H9 (cell line): Measurements from ENCODE around the gene PAX1. TPM values are rescaled to one million over a fixed set of nuclear protein-coding genes. Genes with fewer than 3 reads are reported as not detected.

Experiments used
- DNase-seq: peaks from one replicate; pipeline ENCODE4 v3.0.0-alpha.2; 2017
- H2AFZ ChIP-seq: one replicate; pipeline ENCODE4 v1.6.1; 2013; ENCODE audit warnings: mild to moderate bottlenecking, low read length, control low read depth, moderate library complexity
- H2AK5ac ChIP-seq: 2 replicates; pipeline ENCODE4 v1.6.1; 2013; ENCODE audit warnings: low read length, control low read depth, mixed read lengths; ENCODE audit not compliant: insufficient read length
- H2BK120ac ChIP-seq: one replicate; pipeline ENCODE4 v1.6.1; 2013; ENCODE audit warnings: low read depth, mild to moderate bottlenecking, low read length, control low read depth, inconsistent platforms; ENCODE audit not compliant: poor library complexity, severe bottlenecking
- H2BK12ac ChIP-seq: 2 replicates; pipeline ENCODE4 v1.6.1; 2013; ENCODE audit warnings: low read length, control low read depth, mixed read lengths, low read depth; ENCODE audit not compliant: insufficient read length
- H2BK15ac ChIP-seq: 2 replicates; pipeline ENCODE4 v1.6.1; 2013; ENCODE audit warnings: low read depth, low read length, control low read depth
- H2BK20ac ChIP-seq: one replicate; pipeline ENCODE4 v1.6.1; 2013; ENCODE audit warnings: low read depth, mild to moderate bottlenecking, low read length, control low read depth, inconsistent platforms; ENCODE audit not compliant: poor library complexity, severe bottlenecking
- H2BK5ac ChIP-seq: 2 replicates; pipeline ENCODE4 v1.6.1; 2013; ENCODE audit warnings: low read length, control low read depth, mixed read lengths; ENCODE audit not compliant: insufficient read length
- H3K14ac ChIP-seq: 2 replicates; pipeline ENCODE4 v1.6.1; 2013; ENCODE audit warnings: low read length, control low read depth; ENCODE audit not compliant: insufficient read depth
- H3K18ac ChIP-seq: 2 replicates; pipeline ENCODE4 v1.6.1; 2013; ENCODE audit warnings: low read depth, mild to moderate bottlenecking, mixed read lengths, low read length, control low read depth; ENCODE audit not compliant: insufficient read length
- H3K23ac ChIP-seq: 2 replicates; pipeline ENCODE4 v1.6.1; 2013; ENCODE audit warnings: low read length, control low read depth, mixed read lengths, low read depth; ENCODE audit not compliant: insufficient read length
- H3K23me2 ChIP-seq: 2 replicates; pipeline ENCODE4 v1.6.1; 2013; ENCODE audit warnings: low read depth, mild to moderate bottlenecking, mixed read lengths, low read length, control low read depth; ENCODE audit not compliant: insufficient read length, poor library complexity, severe bottlenecking
- H3K27ac ChIP-seq: 2 replicates; pipeline ENCODE4 v1.5.1; 2013; ENCODE audit warnings: low read length, control low read depth, mixed read lengths, low read depth; ENCODE audit not compliant: insufficient read length
- H3K27me3 ChIP-seq: 2 replicates; pipeline ENCODE4 v1.6.1; 2013; ENCODE audit warnings: low read length, control low read depth, inconsistent platforms; ENCODE audit not compliant: insufficient read depth
- H3K4ac ChIP-seq: 2 replicates; pipeline ENCODE4 v1.6.1; 2013; ENCODE audit warnings: low read depth, mild to moderate bottlenecking, control low read depth, inconsistent platforms, low read length, moderate library complexity
- H3K4me1 ChIP-seq: 2 replicates; pipeline ENCODE4 v1.6.1; 2013; ENCODE audit warnings: low read length, control low read depth, inconsistent platforms; ENCODE audit not compliant: insufficient read depth
- H3K4me2 ChIP-seq: 2 replicates; pipeline ENCODE4 v1.6.1; 2013; ENCODE audit warnings: low read length, control low read depth, mixed read lengths; ENCODE audit not compliant: insufficient read length, insufficient read depth
- H3K56ac ChIP-seq: 2 replicates; pipeline ENCODE4 v1.6.1; 2013; ENCODE audit warnings: low read depth, mild to moderate bottlenecking, mixed read lengths, low read length, control low read depth; ENCODE audit not compliant: insufficient read length
- H3K79me1 ChIP-seq: 2 replicates; pipeline ENCODE4 v1.6.1; 2013; ENCODE audit warnings: low read depth, mild to moderate bottlenecking, moderate library complexity, low read length, control low read depth, inconsistent platforms; ENCODE audit not compliant: insufficient read depth, poor library complexity, severe bottlenecking
- H3K79me2 ChIP-seq: 2 replicates; pipeline ENCODE4 v1.6.1; 2013; ENCODE audit warnings: low read length, control low read depth, inconsistent platforms; ENCODE audit not compliant: insufficient read depth
- H3K9ac ChIP-seq: 2 replicates; pipeline ENCODE4 v1.6.1; 2013; ENCODE audit warnings: low read length, control low read depth, mixed read lengths; ENCODE audit not compliant: insufficient read length; ENCODE audit errors: extremely low read depth
- H3K9me3 ChIP-seq: one replicate; pipeline ENCODE4 v1.6.1; 2013; ENCODE audit warnings: low read depth, low read length, inconsistent platforms; ENCODE audit not compliant: control insufficient read depth
- H3T11ph ChIP-seq: one replicate; pipeline ENCODE4 v1.6.1; 2013; ENCODE audit warnings: mild to moderate bottlenecking, low read length, control low read depth, inconsistent platforms
- H4K20me1 ChIP-seq: one replicate; pipeline ENCODE4 v1.6.1; 2013; ENCODE audit not compliant: control insufficient read depth, insufficient read length, insufficient read depth
- H4K5ac ChIP-seq: 2 replicates; pipeline ENCODE4 v1.6.1; 2013; ENCODE audit warnings: low read depth, mild to moderate bottlenecking, mixed read lengths, low read length, control low read depth; ENCODE audit not compliant: insufficient read length
- H4K8ac ChIP-seq: replicated peaks from 2 replicates; pipeline ENCODE4 v1.6.1; 2013; ENCODE audit warnings: low read length, control low read depth, mixed read lengths, low read depth; ENCODE audit not compliant: insufficient read length
- H4K91ac ChIP-seq: 2 replicates; pipeline ENCODE4 v1.6.1; 2013; ENCODE audit warnings: low read depth, mild to moderate bottlenecking, moderate library complexity, mixed read lengths, low read length, control low read depth; ENCODE audit not compliant: insufficient read length
- H3K27ac Mint-ChIP-seq, 3 experiments: 2 replicates in 2 of 3; 3 replicates in 1 of 3; pipeline ENCODE4 v1.8.0; 2020 to 2021; ENCODE audit warnings: mixed read lengths in 3 of 3, mild to moderate bottlenecking in 1 of 3, moderate library complexity in 1 of 3
- H3K27me3 Mint-ChIP-seq: 2 replicates; pipeline ENCODE4 v1.8.0; 2021; ENCODE audit warnings: low read depth, mild to moderate bottlenecking, moderate library complexity, mixed read lengths
- H3K36me3 Mint-ChIP-seq, 3 experiments: 2 replicates in 2 of 3; 3 replicates in 1 of 3; pipeline ENCODE4 v1.8.0; 2020 to 2021; ENCODE audit warnings: low read depth in 3 of 3, mixed read lengths in 3 of 3; ENCODE audit not compliant: insufficient read depth in 1 of 3
- H3K4me1 Mint-ChIP-seq, 2 experiments: 2 replicates each; pipeline ENCODE4 v1.8.0; 2020; ENCODE audit warnings: mixed read lengths in 2 of 2
- H3K4me3 Mint-ChIP-seq, 2 experiments: 2 replicates in 1 of 2; 3 replicates in 1 of 2; pipeline ENCODE4 v1.8.0; 2020 to 2021; ENCODE audit warnings: mild to moderate bottlenecking in 2 of 2, mixed read lengths in 2 of 2, moderate library complexity in 1 of 2
- H3K9me3 Mint-ChIP-seq, 2 experiments: 2 replicates in 1 of 2; 3 replicates in 1 of 2; pipeline ENCODE4 v1.8.0; 2020; ENCODE audit warnings: mild to moderate bottlenecking in 2 of 2, mixed read lengths in 2 of 2, moderate library complexity in 1 of 2
- CTCF ChIP-seq: fragments of 200-600 bp; sonication (generic); conservative IDR thresholded peaks from 3 replicates; pipeline ENCODE4 v1.8.0; 2021; ENCODE audit warnings: antibody characterized with exemption, mild to moderate bottlenecking
- WGBS: extraction: QIAGEN DNeasy Blood & Tissue Kit; methylation state at CpG from one replicate; pipeline ENCODE4 v1.1.7; 2013; ENCODE audit warnings: missing lambda C conversion rate, low lambda C conversion rate, mixed read lengths; ENCODE audit not compliant: insufficient read length; ENCODE audit errors: extremely low coverage; 5-methylcytosine and 5-hydroxymethylcytosine counted together
- total RNA-seq: library from RNA; stranded (reverse); gene quantifications from 2 replicates; pipeline ENCODE4 v1.2.1, GENCODE V29; 2021

The PAX1 gene
- total RNA-seq, 1 experiment from 2014 or later = not detected

- no peaks in the 10 kb centered on the region for H3K79me1 ChIP-seq
- no peaks in the 10 kb centered on the region for H3K23me2 ChIP-seq
- no peak overlapping the region for H3K9ac ChIP-seq
- no peak overlapping the region for H2AK5ac ChIP-seq
- no peak overlapping the region for H2BK120ac ChIP-seq
- H4K20me1 ChIP-seq = no peaks in the 10 kb centered on the region
- H3K9me3 ChIP-seq = no peaks in the 10 kb centered on the region
- H3K27me3 ChIP-seq = no peaks in the 10 kb centered on the region
- no peak overlapping the region for H2BK20ac ChIP-seq
- Mint-ChIP-seq H3K9me3 (peaks cover 14 to 17% of the 10 kb centered on the region in 2 experiments; a peak in 4 of 5 replicates), H3K27ac (no peak overlapping the region), H3K4me1 (no peaks in the 10 kb centered on the region), H3K36me3 (no peaks in the 10 kb centered on the region; a peak in 1 of 7 replicates), H3K27me3 (peaks cover 9% of the 10 kb centered on the region), H3K4me3 (no peak overlapping the region)
- no peak overlapping the region for H2BK15ac ChIP-seq
- no peak for TF ChIP-seq CTCF
- H4K8ac ChIP-seq = no peak overlapping the region
- no peaks in the 10 kb centered on the region for H3K4me1 ChIP-seq
- no peak overlapping the region for H4K91ac ChIP-seq
- H2BK5ac ChIP-seq = no peak overlapping the region
- H3T11ph ChIP-seq = no peak overlapping the region
- no peak overlapping the region for H2AFZ ChIP-seq
- no peak overlapping the region for H3K23ac ChIP-seq
- H4K5ac ChIP-seq = no peak overlapping the region
- peak; percentile 43 for DNase-seq
- no peak overlapping the region for H3K4ac ChIP-seq
- H3K18ac ChIP-seq = no peak overlapping the region
- no peaks in the 10 kb centered on the region for H3K79me2 ChIP-seq
- no peak overlapping the region for H3K4me2 ChIP-seq
- H3K27ac ChIP-seq = no peak overlapping the region
- no peak overlapping the region for H3K56ac ChIP-seq
- WGBS = no CpG with 5 or more reads among the region's 3 CpGs
- H3K14ac ChIP-seq = no peak overlapping the region
- H2BK12ac ChIP-seq = no peak overlapping the region
Observed at GRCh38 chr20:21739682-21740081, 34.2 kb downstream of the PAX1 start.
